Esophagus muscularis mucosa (tissue), 3 donors: Measurements from ENCODE around the gene OFD1.

ENCODE experiments used
- CTCF ChIP-seq, 3 experiments: fragments of 200-600 bp in 2 of 3; fragments of 450-650 bp in 1 of 3; sonication (generic) in 2 of 3; IDR thresholded peaks; one replicate each; pipeline ENCODE4 v1.5.1; 2017 to 2019; ENCODE audit warnings: antibody characterized with exemption in 3 of 3, mild to moderate bottlenecking in 2 of 3, moderate library complexity in 1 of 3
- POLR2A ChIP-seq: fragments of 450-650 bp; IDR thresholded peaks from one replicate; pipeline ENCODE4 v1.6.1; 2017; ENCODE audit warnings: antibody characterized with exemption, moderate library complexity, mild to moderate bottlenecking, low read depth
- POLR2AphosphoS5 ChIP-seq, 2 donors: sonication (generic); formaldehyde crosslinking; IDR thresholded peaks; one replicate each; pipeline ENCODE4 v1.6.1; 2017; ENCODE audit warnings: antibody characterized with exemption in 2 of 2

- TF ChIP-seq CTCF (IDR thresholded peaks at IDR 0.05) (no peak), POLR2A (no peak), POLR2AphosphoS5 (IDR thresholded peaks at IDR 0.05) (no peak)
Measured at GRCh38 chrX:13793897-13794296, 59.3 kb downstream of the OFD1 start.
